GM12801 (cell line): ENCODE results near the gene SCN5A.

Experiments used
- CTCF ChIP-seq: IDR thresholded peaks from one replicate; pipeline ENCODE4 v1.5.1; 2011; ENCODE audit warnings: control low read depth; ENCODE audit not compliant: insufficient read length; ENCODE audit errors: extremely low read depth

Gene SCN5A

GRCh38 chr3:38646630-38647029 lies 2.9 kb downstream of the SCN5A start:
- TF ChIP-seq CTCF, result no peak

GRCh38 chr3:38646062-38646461 lies 3.4 kb downstream of the SCN5A start:
- TF ChIP-seq CTCF, result no peak

DNA sequence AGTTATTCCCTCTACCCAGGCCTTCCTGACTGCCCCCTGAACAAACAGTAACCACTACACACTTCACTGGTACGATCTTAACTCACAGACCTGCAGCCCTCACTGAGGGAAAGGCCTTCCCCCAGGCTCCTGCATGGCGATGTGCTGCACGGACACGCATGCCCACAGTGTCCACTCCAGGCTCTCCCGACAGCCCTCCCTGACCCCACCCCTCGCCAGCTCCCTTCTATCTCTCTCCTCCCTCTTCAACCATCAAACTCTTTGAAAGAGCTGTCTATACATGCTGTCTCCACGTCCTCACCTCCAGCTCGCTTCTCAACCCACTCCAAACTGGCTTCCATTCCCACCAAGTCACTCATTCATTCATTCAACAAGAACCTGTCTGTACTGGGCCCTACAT lies 3.9 kb downstream of the SCN5A start:
- TF ChIP-seq CTCF, result no peak

DNA sequence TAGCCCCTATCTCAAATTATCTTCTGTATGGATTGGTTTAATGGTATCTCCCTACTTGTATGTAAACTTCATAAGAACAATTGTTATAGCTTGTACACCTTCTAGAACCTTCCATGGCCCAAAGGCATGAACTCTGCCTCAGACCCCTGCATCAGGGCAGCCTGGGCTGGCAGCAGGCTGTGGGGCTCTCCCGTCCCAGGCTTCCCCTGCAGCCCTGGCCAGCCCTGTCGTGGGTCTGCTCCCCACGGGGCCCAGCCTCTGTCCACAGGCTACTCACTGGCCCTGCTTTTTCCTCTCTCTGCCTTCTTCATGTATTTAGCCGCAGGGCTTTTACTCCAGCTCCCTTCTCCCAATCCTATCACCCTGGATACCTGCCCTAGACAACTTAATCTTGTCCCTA lies 4.4 kb downstream of the SCN5A start:
- TF ChIP-seq CTCF, result no peak

- no peak for TF ChIP-seq CTCF
Measured at GRCh38 chr3:38644662-38645053, 4.8 kb downstream of the SCN5A start.

GRCh38 chr3:38644016-38644661 lies 5.3 kb downstream of the SCN5A start:
- TF ChIP-seq CTCF, result no peak

- TF ChIP-seq CTCF, result no peak
Measured at GRCh38 chr3:38643592-38643991, 5.9 kb downstream of the SCN5A start.
